ENCODE data around the gene OR2A1.
"Not testable (repeated sequence)": the region's sequence is repeated elsewhere in the genome, so short reads cannot be mapped to it uniquely, and the experiment has no call there.

Gene OR2A1

GRCh38 chr7:144319547-144319946 is 7.3 kb downstream of the OR2A1 start:
- not testable (repeated sequence) for H3K4me3 ChIP-seq (ENCODE audit: low read depth, low read length)

GRCh38 chr7:144321677-144322206 is 9.5 kb downstream of the OR2A1 start:
- DNase-seq (ENCODE audit: low read depth), result not testable (repeated sequence)

More at GRCh38 chr7:144319547-144319946, 7.3 kb downstream of the OR2A1 start:
- DNase-seq (ENCODE audit: low read depth), result not testable (repeated sequence)

GRCh38 chr7:144323359-144323758 is 11.1 kb downstream of the OR2A1 start:
- H3K4me3 ChIP-seq (ENCODE audit: low read depth, low read length); DNase-seq (ENCODE audit: low read depth): not testable (repeated sequence)

More at GRCh38 chr7:144321677-144322206, 9.5 kb downstream of the OR2A1 start:
- H3K4me3 ChIP-seq (ENCODE audit: low read depth, low read length), result not testable (repeated sequence)

GRCh38 chr7:144325868-144326267 is 13.6 kb downstream of the OR2A1 start:
- DNase-seq (ENCODE audit: low read depth); H3K4me3 ChIP-seq (ENCODE audit: low read depth, low read length): not testable (repeated sequence)

- H3K4me3 ChIP-seq (ENCODE audit: low read depth, low read length); DNase-seq (ENCODE audit: low read depth): not testable (repeated sequence)
Observed at GRCh38 chr7:144330044-144330443, 17.8 kb downstream of the OR2A1 start.

- H3K4me3 ChIP-seq (ENCODE audit: low read depth, low read length); DNase-seq (ENCODE audit: low read depth): not testable (repeated sequence)
Observed at GRCh38 chr7:144331221-144331995, 19.2 kb downstream of the OR2A1 start.

GRCh38 chr7:144331996-144332288 is 19.7 kb downstream of the OR2A1 start:
- H3K4me3 ChIP-seq (ENCODE audit: low read depth, low read length); DNase-seq (ENCODE audit: low read depth): not testable (repeated sequence)

- not testable (repeated sequence) for H3K4me3 ChIP-seq (ENCODE audit: low read depth, low read length); DNase-seq (ENCODE audit: low read depth)
Observed at GRCh38 chr7:144348625-144349024, 36.4 kb downstream of the OR2A1 start.

- H3K4me3 ChIP-seq (ENCODE audit: low read depth, low read length); DNase-seq (ENCODE audit: low read depth): not testable (repeated sequence)
Observed at GRCh38 chr7:144351667-144352066, 39.4 kb downstream of the OR2A1 start.

GRCh38 chr7:144355176-144355822 is 43.1 kb downstream of the OR2A1 start, which contains the start of gene ARHGEF5:
ARHGEF5 (plus strand) TSS chr7:144355402; CDS start chr7:144362670, 7,268 bp downstream.
- not testable (repeated sequence) for DNase-seq (ENCODE audit: low read depth); H3K4me3 ChIP-seq (ENCODE audit: low read depth, low read length)

GRCh38 chr7:144356185-144356584 is 44.0 kb downstream of the OR2A1 start:
- not testable (repeated sequence) for DNase-seq (ENCODE audit: low read depth); H3K4me3 ChIP-seq (ENCODE audit: low read depth, low read length)

- not testable (repeated sequence) for H3K4me3 ChIP-seq (ENCODE audit: low read depth, low read length); DNase-seq (ENCODE audit: low read depth)
Observed at GRCh38 chr7:144356860-144357259, 44.6 kb downstream of the OR2A1 start.

GRCh38 chr7:144362061-144362460 is 49.8 kb downstream of the OR2A1 start:
- not testable (repeated sequence) for H3K4me3 ChIP-seq (ENCODE audit: low read depth, low read length); DNase-seq (ENCODE audit: low read depth)

GRCh38 chr7:144365523-144365922 is 53.3 kb downstream of the OR2A1 start:
- H3K4me3 ChIP-seq (ENCODE audit: low read depth, low read length), result not testable (repeated sequence)

GRCh38 chr7:144367250-144367649 is 55.0 kb downstream of the OR2A1 start:
- not testable (repeated sequence) for H3K4me3 ChIP-seq (ENCODE audit: low read depth, low read length); DNase-seq (ENCODE audit: low read depth)

More at GRCh38 chr7:144365523-144365922, 53.3 kb downstream of the OR2A1 start:
- DNase-seq (ENCODE audit: low read depth), result not testable (repeated sequence)

- not testable (repeated sequence) for DNase-seq (ENCODE audit: low read depth); H3K4me3 ChIP-seq (ENCODE audit: low read depth, low read length)
Observed at GRCh38 chr7:144369221-144369620, 57.0 kb downstream of the OR2A1 start.
